Stimulated activated naive CD8-positive, alpha-beta T cell treated with anti-CD3 and anti-CD28 coated beads, Interleukin-15, amount 100 ng/mL, for 72 hours (primary cell): ENCODE measurements around the gene POLD1.

Experiments used
- ATAC-seq: fragments of 150-1000 bp; cut with Tn5 transposase; 2 replicates; pipeline ENCODE4 v1.10.0; 2021; ENCODE audit warnings: mild to moderate bottlenecking, moderate library complexity
- DNase-seq, 2 donors: peaks; one replicate each; pipeline ENCODE4 v3.0.0; 2021 to 2022
- H3K27ac Mint-ChIP-seq, 2 donors: one replicate each; pipeline ENCODE4 v1.8.0; 2022; ENCODE audit warnings: mild to moderate bottlenecking in 2 of 2, mixed read lengths in 2 of 2, moderate library complexity in 2 of 2
- H3K27me3 Mint-ChIP-seq: one replicate; pipeline ENCODE4 v1.8.0; 2022; ENCODE audit warnings: mixed read lengths
- H3K4me1 Mint-ChIP-seq: one replicate; pipeline ENCODE4 v1.8.0; 2022; ENCODE audit warnings: mild to moderate bottlenecking, mixed read lengths
- H3K4me3 Mint-ChIP-seq, 2 donors: one replicate each; pipeline ENCODE4 v1.8.0; 2022; ENCODE audit warnings: mild to moderate bottlenecking in 2 of 2, mixed read lengths in 2 of 2, moderate library complexity in 1 of 2
- H3K9me3 Mint-ChIP-seq, 2 donors: one replicate each; pipeline ENCODE4 v1.8.0; 2022; ENCODE audit warnings: mixed read lengths in 2 of 2

The POLD1 gene

DNA sequence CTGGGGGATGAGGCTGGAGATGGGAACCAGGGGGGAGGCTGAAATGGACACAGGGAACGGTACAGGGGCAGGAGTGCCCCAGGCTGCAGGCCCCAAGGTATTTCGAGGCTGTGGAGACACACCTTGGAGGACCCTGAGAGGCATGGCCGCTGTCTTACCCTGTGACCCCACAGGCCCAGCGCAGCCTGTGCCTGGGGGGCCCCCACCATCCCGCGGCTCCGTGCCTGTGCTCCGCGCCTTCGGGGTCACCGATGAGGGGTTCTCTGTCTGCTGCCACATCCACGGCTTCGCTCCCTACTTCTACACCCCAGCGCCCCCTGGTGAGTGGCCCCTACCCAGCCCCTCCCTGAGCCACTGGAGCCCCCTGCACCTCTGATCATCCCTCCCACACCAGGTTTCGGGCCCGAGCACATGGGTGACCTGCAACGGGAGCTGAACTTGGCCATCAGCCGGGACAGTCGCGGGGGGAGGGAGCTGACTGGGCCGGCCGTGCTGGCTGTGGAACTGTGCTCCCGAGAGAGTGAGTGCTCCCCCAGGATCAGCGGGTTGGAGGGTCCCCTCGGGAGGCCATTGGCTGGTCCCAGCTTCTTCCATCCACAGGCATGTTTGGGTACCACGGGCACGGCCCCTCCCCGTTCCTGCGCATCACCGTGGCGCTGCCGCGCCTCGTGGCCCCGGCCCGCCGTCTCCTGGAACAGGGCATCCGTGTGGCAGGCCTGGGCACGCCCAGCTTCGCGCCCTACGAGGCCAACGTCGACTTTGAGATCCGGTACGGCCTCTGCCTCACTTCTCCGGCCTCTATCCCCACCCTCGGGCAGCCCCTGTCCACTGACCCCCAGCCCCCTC lies 17.7 kb downstream of the POLD1 start:
- DNase-seq, result no peak
- Mint-ChIP-seq H3K4me3 (no peak overlapping the region), H3K4me1 (peaks cover 13% of the 10 kb centered on the region), H3K27ac (no peak overlapping the region), H3K9me3 (no peaks in the 10 kb centered on the region), H3K27me3 (no peaks in the 10 kb centered on the region)
- ATAC-seq, result no peak

- H3K27ac Mint-ChIP-seq, result no peak overlapping the region
- peaks cover 10% of the 10 kb centered on the region for H3K4me1 Mint-ChIP-seq
- H3K27me3 Mint-ChIP-seq, result no peaks in the 10 kb centered on the region
These were observed 18.6 kb downstream of the POLD1 start for GRCh38 chr19:50402544-50403301.

GRCh38 chr19:50406156-50406820 lies 22.1 kb downstream of the POLD1 start:
- DNase-seq, result no peak
- Mint-ChIP-seq H3K9me3 (no peaks in the 10 kb centered on the region), H3K27ac (no peak overlapping the region), H3K4me3 (no peak overlapping the region), H3K27me3 (no peaks in the 10 kb centered on the region), H3K4me1 (no peaks in the 10 kb centered on the region)
- no peak for ATAC-seq

More at GRCh38 chr19:50402544-50403301, 18.6 kb downstream of the POLD1 start:
- Mint-ChIP-seq H3K4me3 (no peak overlapping the region), H3K9me3 (no peaks in the 10 kb centered on the region)
- ATAC-seq, result no peak
- no peak for DNase-seq

- Mint-ChIP-seq H3K4me3 (no peak overlapping the region), H3K4me1 (no peaks in the 10 kb centered on the region), H3K27me3 (no peaks in the 10 kb centered on the region), H3K27ac (no peak overlapping the region), H3K9me3 (no peaks in the 10 kb centered on the region)
- ATAC-seq (no peak), DNase-seq (no peak)
These were observed 22.7 kb downstream of the POLD1 start for GRCh38 chr19:50406829-50407228.

- DNase-seq (no peak), ATAC-seq (no peak)
- H3K9me3 Mint-ChIP-seq, result no peaks in the 10 kb centered on the region
- H3K27me3 Mint-ChIP-seq, result no peaks in the 10 kb centered on the region
- no peak overlapping the region for H3K4me3 Mint-ChIP-seq
- H3K4me1 Mint-ChIP-seq, result peaks cover 1% of the 10 kb centered on the region
- peak overlapping the region in 1 of 2 donors; percentile 48 for H3K27ac Mint-ChIP-seq
These were observed 25.2 kb downstream of the POLD1 start for GRCh38 chr19:50409347-50409746.

GRCh38 chr19:50410109-50410508 lies 26.0 kb downstream of the POLD1 start:
- H3K27me3 Mint-ChIP-seq, result no peaks in the 10 kb centered on the region
- no peaks in the 10 kb centered on the region for H3K9me3 Mint-ChIP-seq
- no peak for ATAC-seq
- H3K27ac Mint-ChIP-seq, result no peak overlapping the region
- H3K4me3 Mint-ChIP-seq, result no peak overlapping the region
- H3K4me1 Mint-ChIP-seq, result peaks cover 9% of the 10 kb centered on the region
- DNase-seq, result no peak

- H3K9me3 Mint-ChIP-seq, result no peaks in the 10 kb centered on the region
- H3K4me1 Mint-ChIP-seq, result peaks cover 15% of the 10 kb centered on the region
- H3K27me3 Mint-ChIP-seq, result no peaks in the 10 kb centered on the region
- no peak overlapping the region for H3K27ac Mint-ChIP-seq
- no peak for ATAC-seq
- no peak overlapping the region for H3K4me3 Mint-ChIP-seq
- DNase-seq, result no peak
These were observed 28.3 kb downstream of the POLD1 start for GRCh38 chr19:50412419-50412818.

GRCh38 chr19:50413096-50413495 lies 28.9 kb downstream of the POLD1 start:
- no peaks in the 10 kb centered on the region for H3K9me3 Mint-ChIP-seq
- no peak overlapping the region for H3K27ac Mint-ChIP-seq
- DNase-seq (no peak), ATAC-seq (no peak)
- H3K27me3 Mint-ChIP-seq, result no peaks in the 10 kb centered on the region
- H3K4me1 Mint-ChIP-seq, result peaks cover 15% of the 10 kb centered on the region
- H3K4me3 Mint-ChIP-seq, result no peak overlapping the region

- no peaks in the 10 kb centered on the region for H3K9me3 Mint-ChIP-seq
- no peak overlapping the region for H3K4me3 Mint-ChIP-seq
- H3K27me3 Mint-ChIP-seq, result peaks cover 3% of the 10 kb centered on the region
- no peak for ATAC-seq
- peaks cover 20% of the 10 kb centered on the region for H3K4me1 Mint-ChIP-seq
- no peak for DNase-seq
- H3K27ac Mint-ChIP-seq, result no peak overlapping the region
These were observed 29.4 kb downstream of the POLD1 start for GRCh38 chr19:50413531-50413930.

DNA sequence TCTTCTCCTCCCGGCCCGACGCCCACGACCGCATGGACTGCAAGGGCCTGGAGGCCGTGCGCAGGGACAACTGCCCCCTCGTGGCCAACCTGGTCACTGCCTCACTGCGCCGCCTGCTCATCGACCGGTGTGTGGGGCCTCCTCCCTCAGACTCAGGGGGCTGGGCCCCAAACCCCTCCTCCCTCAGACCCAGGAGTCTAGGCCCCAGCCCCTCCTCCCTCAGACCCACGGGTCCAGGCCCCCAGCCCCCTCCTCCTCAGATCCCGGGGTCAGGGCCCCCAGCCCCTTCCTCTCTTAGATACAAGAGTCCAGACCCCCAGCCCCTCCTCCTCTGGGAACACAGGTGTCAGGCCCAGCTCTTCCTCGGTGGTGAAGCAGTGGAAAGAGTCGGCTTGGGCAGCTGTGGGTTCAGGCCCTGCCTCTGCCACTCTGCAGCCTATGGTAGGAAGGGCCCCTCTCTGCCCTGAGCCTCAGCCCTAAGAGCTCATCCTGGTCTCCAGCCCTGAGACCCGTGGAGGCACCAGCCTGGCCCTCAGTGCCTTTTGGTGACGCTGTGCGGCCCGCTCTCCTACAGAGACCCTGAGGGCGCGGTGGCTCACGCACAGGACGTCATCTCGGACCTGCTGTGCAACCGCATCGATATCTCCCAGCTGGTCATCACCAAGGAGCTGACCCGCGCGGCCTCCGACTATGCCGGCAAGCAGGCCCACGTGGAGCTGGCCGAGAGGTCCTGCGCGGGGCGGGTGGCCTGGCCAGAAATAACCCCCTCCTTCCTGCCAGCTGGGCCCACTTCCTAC lies 30.9 kb downstream of the POLD1 start:
- Mint-ChIP-seq H3K4me3 (no peak overlapping the region), H3K9me3 (peaks cover 0 to 3% of the 10 kb centered on the region in 2 donors), H3K27me3 (peaks cover 18% of the 10 kb centered on the region), H3K27ac (no peak overlapping the region), H3K4me1 (peaks cover 35% of the 10 kb centered on the region)
- peak; percentile 69 to 71 for DNase-seq
- peak; percentile 68 for ATAC-seq

- H3K27ac Mint-ChIP-seq, result no peak overlapping the region
- H3K27me3 Mint-ChIP-seq, result peaks cover 24% of the 10 kb centered on the region
- no peak for DNase-seq
- H3K9me3 Mint-ChIP-seq, result peaks cover 0 to 7% of the 10 kb centered on the region in 2 donors
- ATAC-seq, result no peak
- peaks cover 40% of the 10 kb centered on the region for H3K4me1 Mint-ChIP-seq
- no peak overlapping the region for H3K4me3 Mint-ChIP-seq
These were observed 31.5 kb downstream of the POLD1 start for GRCh38 chr19:50415661-50416033.

- no peak overlapping the region for H3K4me3 Mint-ChIP-seq
- peaks cover 31% of the 10 kb centered on the region for H3K27me3 Mint-ChIP-seq
- DNase-seq, result no peak
- H3K27ac Mint-ChIP-seq, result no peak overlapping the region
- ATAC-seq, result peak; percentile 13
- peaks cover 0 to 10% of the 10 kb centered on the region in 2 donors for H3K9me3 Mint-ChIP-seq
- H3K4me1 Mint-ChIP-seq, result peaks cover 40% of the 10 kb centered on the region
These were observed 32.2 kb downstream of the POLD1 start for GRCh38 chr19:50416034-50416977.

GRCh38 chr19:50417111-50418081 lies 33.2 kb downstream of the POLD1 start:
- Mint-ChIP-seq H3K4me1 (peaks cover 40% of the 10 kb centered on the region), H3K27ac (no peak overlapping the region), H3K27me3 (peaks cover 33% of the 10 kb centered on the region), H3K9me3 (peaks cover 0 to 10% of the 10 kb centered on the region in 2 donors), H3K4me3 (no peak overlapping the region)
- no peak for ATAC-seq
- no peak for DNase-seq
